ENCODE results near the gene RIOK1. TPM values are rescaled to one million over a fixed set of nuclear protein-coding genes. Genes with fewer than 3 reads are reported as not detected.
A peak's percentile ranks its signal among the peaks of the same experiment; 100 is the strongest.

Gene RIOK1
- total and polyA plus RNA-seq, 9 of the 15 experiments (the other 6 are each of a cell fraction or from before 2014, with no cell fraction given): 24.9 to 101 (median 52.2) TPM

DNA sequence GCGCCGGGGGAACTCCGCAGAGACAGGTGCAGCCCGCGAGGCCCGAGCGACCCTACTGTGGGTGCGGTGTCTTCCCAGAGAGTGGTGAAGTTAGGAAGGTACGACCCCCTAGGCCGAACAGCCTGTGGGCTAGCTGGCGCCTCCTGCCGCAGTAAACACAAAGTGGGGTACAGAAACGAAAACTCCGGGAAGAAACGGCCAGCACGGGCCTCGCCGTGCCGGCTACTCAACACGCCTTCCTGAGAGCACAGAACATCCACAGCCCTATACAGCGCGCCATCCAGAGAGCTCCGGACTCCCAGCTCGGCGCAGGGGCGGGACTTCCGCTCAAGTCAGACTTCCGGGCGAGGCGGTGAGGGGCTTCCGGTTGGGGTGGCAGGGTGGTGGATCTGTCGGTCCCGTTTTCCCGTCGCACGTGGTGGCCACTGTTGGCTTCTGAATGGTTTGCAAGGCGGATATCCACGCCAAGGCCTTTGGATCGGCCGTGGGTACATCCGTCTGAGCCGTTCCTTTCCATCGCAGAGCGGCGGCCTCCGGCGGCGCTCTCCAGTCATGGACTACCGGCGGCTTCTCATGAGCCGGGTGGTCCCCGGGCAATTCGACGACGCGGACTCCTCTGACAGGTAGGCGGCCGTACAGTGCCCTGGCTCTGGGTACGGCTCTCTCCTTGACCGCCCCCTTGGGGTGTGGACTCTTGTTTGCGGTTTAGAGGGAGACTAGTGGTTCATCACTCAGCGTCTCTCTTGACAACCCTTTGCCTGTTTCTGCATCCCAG, at the start of gene RIOK1, which contains the start of gene CAGE1 (continued):
- TF ChIP-seq MYC (IDR thresholded peaks at IDR 0.05; ENCODE audit: low read depth, low read length): peak; percentile 99
- peak; percentile 96 for TF ChIP-seq MYC (CRISPR knock-in tag; IDR thresholded peaks at IDR 0.05; ENCODE audit: borderline replicate concordance, low read depth)
- TF ChIP-seq, protein P1, sequence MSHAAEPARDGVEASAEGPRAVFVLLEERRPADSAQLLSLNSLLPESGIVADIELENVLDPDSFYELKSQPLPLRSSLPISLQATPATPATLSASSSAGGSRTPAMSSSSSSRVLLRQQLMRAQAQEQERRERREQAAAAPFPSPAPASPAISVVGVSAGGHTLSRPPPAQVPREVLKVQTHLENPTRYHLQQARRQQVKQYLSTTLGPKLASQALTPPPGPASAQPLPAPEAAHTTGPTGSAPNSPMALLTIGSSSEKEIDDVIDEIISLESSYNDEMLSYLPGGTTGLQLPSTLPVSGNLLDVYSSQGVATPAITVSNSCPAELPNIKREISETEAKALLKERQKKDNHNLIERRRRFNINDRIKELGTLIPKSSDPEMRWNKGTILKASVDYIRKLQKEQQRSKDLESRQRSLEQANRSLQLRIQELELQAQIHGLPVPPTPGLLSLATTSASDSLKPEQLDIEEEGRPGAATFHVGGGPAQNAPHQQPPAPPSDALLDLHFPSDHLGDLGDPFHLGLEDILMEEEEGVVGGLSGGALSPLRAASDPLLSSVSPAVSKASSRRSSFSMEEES (CRISPR knock-in tag; IDR thresholded peaks at IDR 0.05): no peak
- no peak for TF ChIP-seq ZNF586 (CRISPR knock-in tag; conservative IDR thresholded peaks at IDR 0.05)
- peak; percentile 97 for TF ChIP-seq SUPT5H (IDR thresholded peaks at IDR 0.05)
- TF ChIP-seq, protein P2, sequence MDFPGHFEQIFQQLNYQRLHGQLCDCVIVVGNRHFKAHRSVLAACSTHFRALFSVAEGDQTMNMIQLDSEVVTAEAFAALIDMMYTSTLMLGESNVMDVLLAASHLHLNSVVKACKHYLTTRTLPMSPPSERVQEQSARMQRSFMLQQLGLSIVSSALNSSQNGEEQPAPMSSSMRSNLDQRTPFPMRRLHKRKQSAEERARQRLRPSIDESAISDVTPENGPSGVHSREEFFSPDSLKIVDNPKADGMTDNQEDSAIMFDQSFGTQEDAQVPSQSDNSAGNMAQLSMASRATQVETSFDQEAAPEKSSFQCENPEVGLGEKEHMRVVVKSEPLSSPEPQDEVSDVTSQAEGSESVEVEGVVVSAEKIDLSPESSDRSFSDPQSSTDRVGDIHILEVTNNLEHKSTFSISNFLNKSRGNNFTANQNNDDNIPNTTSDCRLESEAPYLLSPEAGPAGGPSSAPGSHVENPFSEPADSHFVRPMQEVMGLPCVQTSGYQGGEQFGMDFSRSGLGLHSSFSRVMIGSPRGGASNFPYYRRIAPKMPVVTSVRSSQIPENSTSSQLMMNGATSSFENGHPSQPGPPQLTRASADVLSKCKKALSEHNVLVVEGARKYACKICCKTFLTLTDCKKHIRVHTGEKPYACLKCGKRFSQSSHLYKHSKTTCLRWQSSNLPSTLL (IDR thresholded peaks at IDR 0.05): no peak
- TF ChIP-seq STAT5A (IDR thresholded peaks at IDR 0.05; ENCODE audit: borderline replicate concordance, low read length): no peak
- TF ChIP-seq SIN3A (IDR thresholded peaks at IDR 0.05; ENCODE audit: borderline replicate concordance in 2 of 2, control insufficient read depth in 1 of 2, low read depth in 2 of 2, low read length in 2 of 2): peak; percentile 84 to 93; a peak in 3 of 4 replicates
- no peak; the same call in 1 of the 2 replicates for TF ChIP-seq NFIC (IDR thresholded peaks at IDR 0.05)
- TF ChIP-seq, protein P3, sequence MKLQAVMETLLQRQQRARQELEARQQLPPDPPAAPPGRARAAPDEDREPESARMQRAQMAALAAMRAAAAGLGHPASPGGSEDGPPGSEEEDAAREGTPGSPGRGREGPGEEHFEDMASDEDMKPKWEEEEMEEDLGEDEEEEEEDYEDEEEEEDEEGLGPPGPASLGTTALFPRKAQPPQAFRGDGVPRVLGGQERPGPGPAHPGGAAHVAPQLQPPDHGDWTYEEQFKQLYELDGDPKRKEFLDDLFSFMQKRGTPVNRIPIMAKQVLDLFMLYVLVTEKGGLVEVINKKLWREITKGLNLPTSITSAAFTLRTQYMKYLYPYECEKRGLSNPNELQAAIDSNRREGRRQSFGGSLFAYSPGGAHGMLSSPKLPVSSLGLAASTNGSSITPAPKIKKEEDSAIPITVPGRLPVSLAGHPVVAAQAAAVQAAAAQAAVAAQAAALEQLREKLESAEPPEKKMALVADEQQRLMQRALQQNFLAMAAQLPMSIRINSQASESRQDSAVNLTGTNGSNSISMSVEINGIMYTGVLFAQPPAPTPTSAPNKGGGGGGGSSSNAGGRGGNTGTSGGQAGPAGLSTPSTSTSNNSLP (IDR thresholded peaks at IDR 0.05; ENCODE audit: borderline replicate concordance, low read depth, low read length): no peak
- TF ChIP-seq BMI1 (IDR thresholded peaks at IDR 0.05; ENCODE audit: low read length): no peak
- TF ChIP-seq GMEB1 (CRISPR knock-in tag; IDR thresholded peaks at IDR 0.05): no peak
- no peak for TF ChIP-seq IFI16 (CRISPR knock-in tag; IDR thresholded peaks at IDR 0.05)
- TF ChIP-seq, protein P4, sequence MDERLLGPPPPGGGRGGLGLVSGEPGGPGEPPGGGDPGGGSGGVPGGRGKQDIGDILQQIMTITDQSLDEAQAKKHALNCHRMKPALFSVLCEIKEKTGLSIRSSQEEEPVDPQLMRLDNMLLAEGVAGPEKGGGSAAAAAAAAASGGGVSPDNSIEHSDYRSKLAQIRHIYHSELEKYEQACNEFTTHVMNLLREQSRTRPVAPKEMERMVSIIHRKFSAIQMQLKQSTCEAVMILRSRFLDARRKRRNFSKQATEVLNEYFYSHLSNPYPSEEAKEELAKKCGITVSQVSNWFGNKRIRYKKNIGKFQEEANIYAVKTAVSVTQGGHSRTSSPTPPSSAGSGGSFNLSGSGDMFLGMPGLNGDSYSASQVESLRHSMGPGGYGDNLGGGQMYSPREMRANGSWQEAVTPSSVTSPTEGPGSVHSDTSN (CRISPR knock-in tag; IDR thresholded peaks at IDR 0.05; ENCODE audit: low read depth): no peak
- TF ChIP-seq, protein P4 (tag; conservative IDR thresholded peaks at IDR 0.05; ENCODE audit: low read depth): peak; percentile 63
- TF ChIP-seq, protein P5, sequence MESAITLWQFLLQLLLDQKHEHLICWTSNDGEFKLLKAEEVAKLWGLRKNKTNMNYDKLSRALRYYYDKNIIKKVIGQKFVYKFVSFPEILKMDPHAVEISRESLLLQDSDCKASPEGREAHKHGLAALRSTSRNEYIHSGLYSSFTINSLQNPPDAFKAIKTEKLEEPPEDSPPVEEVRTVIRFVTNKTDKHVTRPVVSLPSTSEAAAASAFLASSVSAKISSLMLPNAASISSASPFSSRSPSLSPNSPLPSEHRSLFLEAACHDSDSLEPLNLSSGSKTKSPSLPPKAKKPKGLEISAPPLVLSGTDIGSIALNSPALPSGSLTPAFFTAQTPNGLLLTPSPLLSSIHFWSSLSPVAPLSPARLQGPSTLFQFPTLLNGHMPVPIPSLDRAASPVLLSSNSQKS (CRISPR knock-in tag; IDR thresholded peaks at IDR 0.05): no peak

Data from K562 (cell line).